GM12878 (cell line): ENCODE measurements around the gene TXNRD1. TPM values are rescaled to one million over a fixed set of nuclear protein-coding genes. Genes with fewer than 3 reads are reported as not detected.

Experiments used
- ATAC-seq: fragments of 200-7000 bp; cut with Tn5 transposase; 3 replicates; pipeline ENCODE4 v1.9.1; 2020; ENCODE audit warnings: mild to moderate bottlenecking, moderate library complexity
- BruUV-seq: library from RNA; stranded (reverse); fragments of 400-500 nt; replicated peaks from 2 replicates; lab custom pipeline; 2021; lab: Mats Ljungman, UMichigan
- CTCF ChIA-PET: fragments of 300-600 bp; sonication (Branson Sonifier 250); formaldehyde crosslinking; extraction: SDS; loops from one replicate; lab custom pipeline; 2021; ENCODE audit warnings: inconsistent platforms; lab: Yijun Ruan, JAX
- POLR2A ChIA-PET: fragments of 350-600 bp; formaldehyde crosslinking; extraction: SDS; loops from one replicate; lab custom pipeline; 2021; ENCODE audit warnings: inconsistent platforms; lab: Charles Lee
- RAD21 ChIA-PET: fragments of 300-600 bp; sonication (Branson Sonifier 250); formaldehyde crosslinking; loops from one replicate; lab custom pipeline; 2023; ENCODE audit warnings: antibody characterized with exemption; ENCODE audit not compliant: unreplicated experiment; lab: Charles Lee
- SMC1A ChIA-PET: fragments of 300-600 bp; sonication (Branson Sonifier 250); formaldehyde crosslinking; loops from one replicate; lab custom pipeline; 2023; ENCODE audit not compliant: unreplicated experiment, uncharacterized antibody; lab: Charles Lee
- DNase-seq: peaks from one replicate; pipeline ENCODE4 v3.0.0-alpha.2; 2011; ENCODE audit warnings: low read depth, low spot score
- FAIRE-seq: peaks from 3 replicates; lab custom pipeline; 2011; peaks lifted over from hg19 to GRCh38; lab: Jason Lieb, UNC
- H2AFZ ChIP-seq: 2 replicates; pipeline ENCODE4 v1.6.0; 2011; ENCODE audit warnings: low read depth, low read length, control low read depth; ENCODE audit not compliant: control insufficient read depth
- H3K27ac ChIP-seq: 2 replicates; pipeline ENCODE4 v1.5.1; 2011; ENCODE audit warnings: control low read depth; ENCODE audit not compliant: control insufficient read depth, insufficient read depth
- H3K27me3 ChIP-seq, 2 experiments: replicated peaks in 1 of 2; 2 replicates each; pipeline versions ENCODE4 v1.6.0 to v1.6.1; 2011; ENCODE audit warnings: low read length in 1 of 2; ENCODE audit not compliant: control insufficient read depth in 2 of 2, insufficient read depth in 2 of 2
- H3K36me3 ChIP-seq, 2 experiments: 2 replicates each; pipeline ENCODE4 v1.5.1; 2011; ENCODE audit warnings: low read length in 1 of 2; ENCODE audit not compliant: control insufficient read depth in 2 of 2, insufficient read depth in 2 of 2
- H3K4me1 ChIP-seq: 2 replicates; pipeline ENCODE4 v1.6.1; 2011; ENCODE audit warnings: mild to moderate bottlenecking, low read length, moderate library complexity, mixed read lengths; ENCODE audit not compliant: control insufficient read depth, insufficient read depth
- H3K4me2 ChIP-seq: 2 replicates; pipeline ENCODE4 v1.6.0; 2011; ENCODE audit warnings: control low read depth; ENCODE audit not compliant: control insufficient read depth, insufficient read depth
- H3K4me3 ChIP-seq: fragments of 200-600 bp; sonication (generic); 2 replicates; pipeline ENCODE4 v1.5.1; 2016
- H3K79me2 ChIP-seq: 2 replicates; pipeline ENCODE4 v1.6.0; 2011; ENCODE audit warnings: low read length; ENCODE audit not compliant: control insufficient read depth, insufficient read depth
- H3K9ac ChIP-seq: 2 replicates; pipeline ENCODE4 v1.8.0; 2011; ENCODE audit warnings: low read length, control low read depth, mixed read lengths; ENCODE audit not compliant: control insufficient read depth, insufficient read depth
- H3K9me3 ChIP-seq: replicated peaks from 3 replicates; pipeline ENCODE4 v1.5.1; 2011; ENCODE audit warnings: mild to moderate bottlenecking, low read length; ENCODE audit not compliant: control insufficient read depth, insufficient read depth
- H4K20me1 ChIP-seq: 2 replicates; pipeline ENCODE4 v1.6.0; 2011; ENCODE audit not compliant: control insufficient read depth, insufficient read depth
- CREM ChIP-seq: IDR thresholded peaks from 2 replicates; pipeline ENCODE4 v1.6.1; 2014; ENCODE audit warnings: antibody characterized with exemption, low read depth
- EZH2 ChIP-seq: IDR thresholded peaks from 2 replicates; pipeline ENCODE4 v1.6.1; 2012; ENCODE audit warnings: low read depth, mild to moderate bottlenecking, control low read depth, inconsistent platforms, low read length, borderline replicate concordance; ENCODE audit not compliant: control insufficient read depth
- FOXK2 ChIP-seq: fragments of 450-650 bp; IDR thresholded peaks from 2 replicates; pipeline ENCODE4 v1.6.1; 2017; ENCODE audit warnings: mild to moderate bottlenecking, moderate library complexity
- IRF3 ChIP-seq: fragments of 450-650 bp; IDR thresholded peaks from 2 replicates; pipeline ENCODE4 v1.6.1; 2014; ENCODE audit warnings: mild to moderate bottlenecking
- KAT2A ChIP-seq: conservative IDR thresholded peaks from 2 replicates; pipeline ENCODE4 v1.6.1; 2011; ENCODE audit warnings: low read depth, low read length; ENCODE audit not compliant: control insufficient read depth
- MEF2B ChIP-seq: fragments of 450-650 bp; IDR thresholded peaks from 2 replicates; pipeline ENCODE4 v1.6.1; 2018; ENCODE audit warnings: mild to moderate bottlenecking, moderate library complexity; ENCODE audit not compliant: partially characterized antibody, poor library complexity, severe bottlenecking
- NBN ChIP-seq: fragments of 450-650 bp; IDR thresholded peaks from 2 replicates; pipeline ENCODE4 v1.6.1; 2016
- POLR2A ChIP-seq: IDR thresholded peaks from 2 replicates; pipeline ENCODE4 v1.6.1; 2011; ENCODE audit warnings: low read depth, mild to moderate bottlenecking, low read length
- POLR2AphosphoS5 ChIP-seq: IDR thresholded peaks from 2 replicates; pipeline ENCODE4 v1.6.1; 2011; ENCODE audit warnings: mild to moderate bottlenecking, low read length, inconsistent platforms
- REST ChIP-seq: IDR thresholded peaks from 2 replicates; pipeline ENCODE4 v1.6.1; 2012; ENCODE audit warnings: mild to moderate bottlenecking, low read depth, low read length
- SMC3 ChIP-seq: IDR thresholded peaks from 2 replicates; pipeline ENCODE4 v1.6.1; 2011; ENCODE audit warnings: low read length, improper control_type of control experiment, borderline replicate concordance
- SREBF1 ChIP-seq: IDR thresholded peaks from 2 replicates; pipeline ENCODE4 v1.6.1; 2012; ENCODE audit warnings: mild to moderate bottlenecking, low read length
- ZNF207 ChIP-seq: fragments of 450-650 bp; IDR thresholded peaks from 2 replicates; pipeline ENCODE4 v1.6.1; 2014; ENCODE audit warnings: antibody characterized with exemption, mild to moderate bottlenecking, borderline replicate concordance
- WGBS: methylation state at CpG from one replicate; pipeline ENCODE4 v1.1.6; 2016; ENCODE audit warnings: low lambda C conversion rate; ENCODE audit not compliant: insufficient replicate concordance, insufficient coverage; ENCODE audit errors: missing lambda C conversion rate; 5-methylcytosine and 5-hydroxymethylcytosine counted together
- in situ Hi-C: fragments of 300-500 bp; cut with MboI; formaldehyde crosslinking; loops from 9 replicates; pipeline ENCODE4 v1.14.3; 2018; ENCODE audit warnings: mixed read lengths
- intact Hi-C: fragments of 100-400 bp; cut with micrococcal nuclease; formaldehyde crosslinking; loops from one replicate; pipeline ENCODE4 v1.14.2; 2022; ENCODE audit not compliant: unreplicated experiment
- polyA plus RNA-seq, 11 experiments: library from polyadenylated mRNA; depleted of rRNA in 4 of 11; unstranded in 6 of 11; stranded (reverse) in 5 of 11; fragments of >200 nt; fragmentation: Nextera tagmentation in 4 of 11; fragmentation: Illumina TruSeq in 1 of 11; extraction: Ambion mirVana in 4 of 11; extraction: Trizol in 1 of 11; gene quantifications; 1 replicate in 1 of 11; 2 replicates in 10 of 11; pipeline versions ENCODE4 v1.2.1 to v1.2.3, GENCODE V29; 2011 to 2016; ENCODE audit warnings: inconsistent platforms in 2 of 11, missing spikeins in 2 of 11, low read depth in 1 of 11
- total RNA-seq, 4 experiments: library from RNA; depleted of rRNA in 3 of 4; stranded (reverse); fragments of >200 nt in 3 of 4; fragmentation: Illumina TruSeq in 1 of 4; extraction: Trizol in 1 of 4; gene quantifications; 2 replicates each; pipeline versions ENCODE4 v1.2.1 to v1.2.3, GENCODE V29; 2013 to 2021
- TF ChIP-seq, protein P1 (sequence below): IDR thresholded peaks from 2 replicates; pipeline ENCODE4 v1.6.1; 2011; ENCODE audit warnings: mild to moderate bottlenecking, low read depth, low read length, moderate library complexity; ENCODE audit not compliant: insufficient replicate concordance
- TF ChIP-seq, protein P2 (sequence below): IDR thresholded peaks from 2 replicates; pipeline ENCODE4 v1.6.1; 2012; ENCODE audit warnings: low read length, inconsistent platforms

Gene TXNRD1
- total and polyA plus RNA-seq, 10 of the 15 experiments (the other 5 are each of a cell fraction or from before 2014, with no cell fraction given) = 52.6 to 84.6 (median 67.8) TPM

DNA sequence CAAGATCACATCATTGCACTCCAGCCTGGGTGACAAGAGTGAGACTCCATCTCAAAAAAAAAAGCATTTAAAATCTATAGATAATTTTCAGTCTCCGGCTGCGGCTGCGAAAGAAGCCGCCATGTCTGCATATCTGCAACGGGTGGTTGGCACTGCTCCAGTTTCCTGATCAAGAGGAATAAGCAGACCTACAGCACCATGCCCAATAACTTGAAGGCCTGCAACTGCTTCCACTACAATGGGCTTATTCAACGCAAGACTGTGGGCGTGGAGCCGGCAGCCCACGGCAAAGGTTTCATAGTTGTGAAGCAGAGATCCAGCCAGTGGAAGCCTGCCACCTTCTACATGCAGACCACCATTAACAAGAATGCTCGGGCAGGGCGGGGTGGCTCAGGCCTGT is 57.4 kb downstream of the TXNRD1 start:
- no peaks in the 10 kb centered on the region for H3K27me3 ChIP-seq
- no peaks in the 10 kb centered on the region for H3K36me3 ChIP-seq
- peaks cover 11% of the 10 kb centered on the region for H3K4me1 ChIP-seq
- in situ Hi-C loops = no loop called here
- H2AFZ ChIP-seq = no peak overlapping the region
- POLR2A ChIA-PET = no interaction called here
- H3K4me2 ChIP-seq = no peak overlapping the region
- no peak for TF ChIP-seq SMC3
- no peak for TF ChIP-seq ZNF207
- no peak for TF ChIP-seq SREBF1
- TF ChIP-seq, protein P1, sequence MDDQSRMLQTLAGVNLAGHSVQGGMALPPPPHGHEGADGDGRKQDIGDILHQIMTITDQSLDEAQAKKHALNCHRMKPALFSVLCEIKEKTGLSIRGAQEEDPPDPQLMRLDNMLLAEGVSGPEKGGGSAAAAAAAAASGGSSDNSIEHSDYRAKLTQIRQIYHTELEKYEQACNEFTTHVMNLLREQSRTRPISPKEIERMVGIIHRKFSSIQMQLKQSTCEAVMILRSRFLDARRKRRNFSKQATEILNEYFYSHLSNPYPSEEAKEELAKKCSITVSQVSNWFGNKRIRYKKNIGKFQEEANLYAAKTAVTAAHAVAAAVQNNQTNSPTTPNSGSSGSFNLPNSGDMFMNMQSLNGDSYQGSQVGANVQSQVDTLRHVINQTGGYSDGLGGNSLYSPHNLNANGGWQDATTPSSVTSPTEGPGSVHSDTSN = no peak
- TF ChIP-seq POLR2AphosphoS5 = no peak
- TF ChIP-seq MEF2B = no peak
- TF ChIP-seq CREM = no peak
- TF ChIP-seq REST = no peak
- no peak for TF ChIP-seq NBN
- no peak for TF ChIP-seq POLR2A
- no peak for TF ChIP-seq IRF3
- TF ChIP-seq FOXK2 = no peak
- TF ChIP-seq, protein P2, sequence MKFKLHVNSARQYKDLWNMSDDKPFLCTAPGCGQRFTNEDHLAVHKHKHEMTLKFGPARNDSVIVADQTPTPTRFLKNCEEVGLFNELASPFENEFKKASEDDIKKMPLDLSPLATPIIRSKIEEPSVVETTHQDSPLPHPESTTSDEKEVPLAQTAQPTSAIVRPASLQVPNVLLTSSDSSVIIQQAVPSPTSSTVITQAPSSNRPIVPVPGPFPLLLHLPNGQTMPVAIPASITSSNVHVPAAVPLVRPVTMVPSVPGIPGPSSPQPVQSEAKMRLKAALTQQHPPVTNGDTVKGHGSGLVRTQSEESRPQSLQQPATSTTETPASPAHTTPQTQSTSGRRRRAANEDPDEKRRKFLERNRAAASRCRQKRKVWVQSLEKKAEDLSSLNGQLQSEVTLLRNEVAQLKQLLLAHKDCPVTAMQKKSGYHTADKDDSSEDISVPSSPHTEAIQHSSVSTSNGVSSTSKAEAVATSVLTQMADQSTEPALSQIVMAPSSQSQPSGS = no peak
- TF ChIP-seq KAT2A = no peak
- no peak for TF ChIP-seq EZH2
- SMC1A ChIA-PET = no interaction called here
- FAIRE-seq = no peak
- CTCF ChIA-PET = no interaction called here
- RAD21 ChIA-PET = no interaction called here
- no peak overlapping the region for H3K9ac ChIP-seq
- ATAC-seq = no peak
- H3K27ac ChIP-seq = no peak overlapping the region
- no peaks in the 10 kb centered on the region for H3K79me2 ChIP-seq
- intact Hi-C loops = no loop called here
- no peaks in the 10 kb centered on the region for H3K9me3 ChIP-seq
- no peak for DNase-seq
- 87% methylated on average over 11 of the region's 11 CpGs for WGBS
- BruUV-seq = no TSS peak
- no peak overlapping the region for H3K4me3 ChIP-seq
- no peaks in the 10 kb centered on the region for H4K20me1 ChIP-seq
